H9 (cell line): ENCODE measurements around the gene PSMB7. TPM values are rescaled to one million over a fixed set of nuclear protein-coding genes. Genes with fewer than 3 reads are reported as not detected.

ENCODE experiments used
- DNase-seq: peaks from one replicate; pipeline ENCODE4 v3.0.0-alpha.2; 2017
- H2AFZ ChIP-seq: one replicate; pipeline ENCODE4 v1.6.1; 2013; ENCODE audit warnings: mild to moderate bottlenecking, low read length, control low read depth, moderate library complexity
- H2AK5ac ChIP-seq: 2 replicates; pipeline ENCODE4 v1.6.1; 2013; ENCODE audit warnings: low read length, control low read depth, mixed read lengths; ENCODE audit not compliant: insufficient read length
- H2BK120ac ChIP-seq: one replicate; pipeline ENCODE4 v1.6.1; 2013; ENCODE audit warnings: low read depth, mild to moderate bottlenecking, low read length, control low read depth, inconsistent platforms; ENCODE audit not compliant: poor library complexity, severe bottlenecking
- H2BK12ac ChIP-seq: 2 replicates; pipeline ENCODE4 v1.6.1; 2013; ENCODE audit warnings: low read length, control low read depth, mixed read lengths, low read depth; ENCODE audit not compliant: insufficient read length
- H2BK15ac ChIP-seq: 2 replicates; pipeline ENCODE4 v1.6.1; 2013; ENCODE audit warnings: low read depth, low read length, control low read depth
- H2BK20ac ChIP-seq: one replicate; pipeline ENCODE4 v1.6.1; 2013; ENCODE audit warnings: low read depth, mild to moderate bottlenecking, low read length, control low read depth, inconsistent platforms; ENCODE audit not compliant: poor library complexity, severe bottlenecking
- H2BK5ac ChIP-seq: 2 replicates; pipeline ENCODE4 v1.6.1; 2013; ENCODE audit warnings: low read length, control low read depth, mixed read lengths; ENCODE audit not compliant: insufficient read length
- H3K14ac ChIP-seq: 2 replicates; pipeline ENCODE4 v1.6.1; 2013; ENCODE audit warnings: low read length, control low read depth; ENCODE audit not compliant: insufficient read depth
- H3K18ac ChIP-seq: 2 replicates; pipeline ENCODE4 v1.6.1; 2013; ENCODE audit warnings: low read depth, mild to moderate bottlenecking, mixed read lengths, low read length, control low read depth; ENCODE audit not compliant: insufficient read length
- H3K23ac ChIP-seq: 2 replicates; pipeline ENCODE4 v1.6.1; 2013; ENCODE audit warnings: low read length, control low read depth, mixed read lengths, low read depth; ENCODE audit not compliant: insufficient read length
- H3K23me2 ChIP-seq: 2 replicates; pipeline ENCODE4 v1.6.1; 2013; ENCODE audit warnings: low read depth, mild to moderate bottlenecking, mixed read lengths, low read length, control low read depth; ENCODE audit not compliant: insufficient read length, poor library complexity, severe bottlenecking
- H3K27ac ChIP-seq: 2 replicates; pipeline ENCODE4 v1.5.1; 2013; ENCODE audit warnings: low read length, control low read depth, mixed read lengths, low read depth; ENCODE audit not compliant: insufficient read length
- H3K27me3 ChIP-seq: 2 replicates; pipeline ENCODE4 v1.6.1; 2013; ENCODE audit warnings: low read length, control low read depth, inconsistent platforms; ENCODE audit not compliant: insufficient read depth
- H3K4ac ChIP-seq: 2 replicates; pipeline ENCODE4 v1.6.1; 2013; ENCODE audit warnings: low read depth, mild to moderate bottlenecking, control low read depth, inconsistent platforms, low read length, moderate library complexity
- H3K4me1 ChIP-seq: 2 replicates; pipeline ENCODE4 v1.6.1; 2013; ENCODE audit warnings: low read length, control low read depth, inconsistent platforms; ENCODE audit not compliant: insufficient read depth
- H3K4me2 ChIP-seq: 2 replicates; pipeline ENCODE4 v1.6.1; 2013; ENCODE audit warnings: low read length, control low read depth, mixed read lengths; ENCODE audit not compliant: insufficient read length, insufficient read depth
- H3K56ac ChIP-seq: 2 replicates; pipeline ENCODE4 v1.6.1; 2013; ENCODE audit warnings: low read depth, mild to moderate bottlenecking, mixed read lengths, low read length, control low read depth; ENCODE audit not compliant: insufficient read length
- H3K79me1 ChIP-seq: 2 replicates; pipeline ENCODE4 v1.6.1; 2013; ENCODE audit warnings: low read depth, mild to moderate bottlenecking, moderate library complexity, low read length, control low read depth, inconsistent platforms; ENCODE audit not compliant: insufficient read depth, poor library complexity, severe bottlenecking
- H3K79me2 ChIP-seq: 2 replicates; pipeline ENCODE4 v1.6.1; 2013; ENCODE audit warnings: low read length, control low read depth, inconsistent platforms; ENCODE audit not compliant: insufficient read depth
- H3K9ac ChIP-seq: 2 replicates; pipeline ENCODE4 v1.6.1; 2013; ENCODE audit warnings: low read length, control low read depth, mixed read lengths; ENCODE audit not compliant: insufficient read length; ENCODE audit errors: extremely low read depth
- H3K9me3 ChIP-seq: one replicate; pipeline ENCODE4 v1.6.1; 2013; ENCODE audit warnings: low read depth, low read length, inconsistent platforms; ENCODE audit not compliant: control insufficient read depth
- H3T11ph ChIP-seq: one replicate; pipeline ENCODE4 v1.6.1; 2013; ENCODE audit warnings: mild to moderate bottlenecking, low read length, control low read depth, inconsistent platforms
- H4K20me1 ChIP-seq: one replicate; pipeline ENCODE4 v1.6.1; 2013; ENCODE audit not compliant: control insufficient read depth, insufficient read length, insufficient read depth
- H4K5ac ChIP-seq: 2 replicates; pipeline ENCODE4 v1.6.1; 2013; ENCODE audit warnings: low read depth, mild to moderate bottlenecking, mixed read lengths, low read length, control low read depth; ENCODE audit not compliant: insufficient read length
- H4K8ac ChIP-seq: replicated peaks from 2 replicates; pipeline ENCODE4 v1.6.1; 2013; ENCODE audit warnings: low read length, control low read depth, mixed read lengths, low read depth; ENCODE audit not compliant: insufficient read length
- H4K91ac ChIP-seq: 2 replicates; pipeline ENCODE4 v1.6.1; 2013; ENCODE audit warnings: low read depth, mild to moderate bottlenecking, moderate library complexity, mixed read lengths, low read length, control low read depth; ENCODE audit not compliant: insufficient read length
- H3K27ac Mint-ChIP-seq, 3 experiments: 2 replicates in 2 of 3; 3 replicates in 1 of 3; pipeline ENCODE4 v1.8.0; 2020 to 2021; ENCODE audit warnings: mixed read lengths in 3 of 3, mild to moderate bottlenecking in 1 of 3, moderate library complexity in 1 of 3
- H3K27me3 Mint-ChIP-seq: 2 replicates; pipeline ENCODE4 v1.8.0; 2021; ENCODE audit warnings: low read depth, mild to moderate bottlenecking, moderate library complexity, mixed read lengths
- H3K36me3 Mint-ChIP-seq, 3 experiments: 2 replicates in 2 of 3; 3 replicates in 1 of 3; pipeline ENCODE4 v1.8.0; 2020 to 2021; ENCODE audit warnings: low read depth in 3 of 3, mixed read lengths in 3 of 3; ENCODE audit not compliant: insufficient read depth in 1 of 3
- H3K4me1 Mint-ChIP-seq, 2 experiments: 2 replicates each; pipeline ENCODE4 v1.8.0; 2020; ENCODE audit warnings: mixed read lengths in 2 of 2
- H3K4me3 Mint-ChIP-seq, 2 experiments: 2 replicates in 1 of 2; 3 replicates in 1 of 2; pipeline ENCODE4 v1.8.0; 2020 to 2021; ENCODE audit warnings: mild to moderate bottlenecking in 2 of 2, mixed read lengths in 2 of 2, moderate library complexity in 1 of 2
- H3K9me3 Mint-ChIP-seq, 2 experiments: 2 replicates in 1 of 2; 3 replicates in 1 of 2; pipeline ENCODE4 v1.8.0; 2020; ENCODE audit warnings: mild to moderate bottlenecking in 2 of 2, mixed read lengths in 2 of 2, moderate library complexity in 1 of 2
- CTCF ChIP-seq: fragments of 200-600 bp; sonication (generic); conservative IDR thresholded peaks from 3 replicates; pipeline ENCODE4 v1.8.0; 2021; ENCODE audit warnings: antibody characterized with exemption, mild to moderate bottlenecking
- WGBS: extraction: QIAGEN DNeasy Blood & Tissue Kit; methylation state at CpG from one replicate; pipeline ENCODE4 v1.1.7; 2013; ENCODE audit warnings: missing lambda C conversion rate, low lambda C conversion rate, mixed read lengths; ENCODE audit not compliant: insufficient read length; ENCODE audit errors: extremely low coverage; 5-methylcytosine and 5-hydroxymethylcytosine counted together
- total RNA-seq: library from RNA; stranded (reverse); gene quantifications from 2 replicates; pipeline ENCODE4 v1.2.1, GENCODE V29; 2021

Gene PSMB7
- total RNA-seq, 1 experiment from 2014 or later, result 209 TPM

- H2AFZ ChIP-seq, result no peak overlapping the region
- H3K79me1 ChIP-seq, result no peaks in the 10 kb centered on the region
- peaks cover 4 to 5% of the 10 kb centered on the region in 2 experiments; a peak in 3 of 5 replicates for H3K9me3 Mint-ChIP-seq
- H2BK120ac ChIP-seq, result no peak overlapping the region
- no peak overlapping the region for H3T11ph ChIP-seq
- no peak overlapping the region for H4K5ac ChIP-seq
- H3K14ac ChIP-seq, result no peak overlapping the region
- H4K8ac ChIP-seq, result no peak overlapping the region
- no peaks in the 10 kb centered on the region; the same call in 1 of the 2 replicates for H3K27me3 Mint-ChIP-seq
- H3K4ac ChIP-seq, result no peak overlapping the region
- H2BK12ac ChIP-seq, result no peak overlapping the region
- no peak overlapping the region for H3K56ac ChIP-seq
- no peak overlapping the region for H3K18ac ChIP-seq
- no peak overlapping the region for H3K4me2 ChIP-seq
- H2BK5ac ChIP-seq, result no peak overlapping the region
- peaks cover 14 to 15% (median 14%) of the 10 kb centered on the region in 3 experiments for H3K36me3 Mint-ChIP-seq
- no peak for TF ChIP-seq CTCF
- no peak overlapping the region for H3K23ac ChIP-seq
- peak overlapping the region in 1 of 3 experiments; percentile 79; a peak in 1 of 7 replicates for H3K27ac Mint-ChIP-seq
- no peaks in the 10 kb centered on the region for H4K20me1 ChIP-seq
- H3K4me1 Mint-ChIP-seq, result peaks cover 21 to 28% of the 10 kb centered on the region in 2 experiments
- WGBS, result no CpG with 5 or more reads among the region's 11 CpGs
- no peak overlapping the region for H2BK15ac ChIP-seq
- no peaks in the 10 kb centered on the region for H3K27me3 ChIP-seq
- no peak overlapping the region for H3K27ac ChIP-seq
- no peaks in the 10 kb centered on the region for H3K9me3 ChIP-seq
- no peak overlapping the region for H3K9ac ChIP-seq
- H3K4me3 Mint-ChIP-seq, result no peak overlapping the region
- H2AK5ac ChIP-seq, result no peak overlapping the region
- no peaks in the 10 kb centered on the region for H3K23me2 ChIP-seq
- H2BK20ac ChIP-seq, result no peak overlapping the region
- H4K91ac ChIP-seq, result no peak overlapping the region
- H3K79me2 ChIP-seq, result no peaks in the 10 kb centered on the region
- no peak for DNase-seq
- no peaks in the 10 kb centered on the region; the same call in 1 of the 2 replicates for H3K4me1 ChIP-seq
Measured at GRCh38 chr9:124342402-124342775, 72.9 kb downstream of the PSMB7 start.
